H1 (cell line): ENCODE measurements around the gene HIVEP3.

Experiments used
- CBX5 ChIP-seq: fragments of 300-800, 300-1000 bp; sonication (generic); IDR thresholded peaks from 2 replicates; pipeline ENCODE4 v1.7.1; 2016; ENCODE audit warnings: antibody characterized with exemption, low read length, low read depth
- SP1 ChIP-seq: IDR thresholded peaks from 2 replicates; pipeline ENCODE4 v1.6.1; 2011; ENCODE audit warnings: low read depth, low read length

GRCh38 chr1:41860771-41861170, 58.0 kb downstream of the HIVEP3 start:
- TF ChIP-seq SP1, result no peak
- no peak for TF ChIP-seq CBX5
